GM18508 (cell line): ENCODE measurements around the gene ZNF22.
"Not testable (repeated sequence)": the region's sequence is repeated elsewhere in the genome, so short reads cannot be mapped to it uniquely, and the experiment has no call there.

Experiments
- ATAC-seq: cut with Tn5 transposase; IDR thresholded peaks from one replicate; pipeline ENCODE4 v1.9.1; 2021; ENCODE audit warnings: moderate number of reproducible peaks; ENCODE audit not compliant: insufficient read depth, unreplicated experiment

The ZNF22 gene

GRCh38 chr10:45004661-45005060 lies 3.9 kb downstream of the ZNF22 start:
- ATAC-seq = no peak

GRCh38 chr10:45005284-45005683 lies 4.6 kb downstream of the ZNF22 start:
- ATAC-seq = no peak

- ATAC-seq = no peak
These were observed 5.7 kb downstream of the ZNF22 start for GRCh38 chr10:45006276-45007030.

GRCh38 chr10:45008524-45009161 lies 7.9 kb downstream of the ZNF22 start:
- ATAC-seq = peak; percentile 78

- ATAC-seq = not testable (repeated sequence)
These were observed 13.8 kb downstream of the ZNF22 start for GRCh38 chr10:45014557-45014956.

- ATAC-seq = no peak
These were observed 14.9 kb downstream of the ZNF22 start for GRCh38 chr10:45015590-45015989.

GRCh38 chr10:45023426-45023825 lies 22.7 kb downstream of the ZNF22 start:
- ATAC-seq = no peak

- ATAC-seq = no peak
These were observed 33.6 kb downstream of the ZNF22 start for GRCh38 chr10:45034301-45034700.

GRCh38 chr10:45035673-45036072 lies 35.0 kb downstream of the ZNF22 start:
- ATAC-seq = no peak

GRCh38 chr10:45040921-45041542 lies 40.3 kb downstream of the ZNF22 start:
- no peak for ATAC-seq

- ATAC-seq = no peak
These were observed 43.6 kb downstream of the ZNF22 start for GRCh38 chr10:45044290-45044689.

GRCh38 chr10:45050551-45051235 lies 50.0 kb downstream of the ZNF22 start:
- ATAC-seq = no peak

- no peak for ATAC-seq
These were observed 52.0 kb downstream of the ZNF22 start for GRCh38 chr10:45052700-45053099.

GRCh38 chr10:45053569-45054100 lies 52.9 kb downstream of the ZNF22 start:
- ATAC-seq = no peak
